HCT116 (cell line): Measurements from ENCODE around the gene RPS15A. TPM values are rescaled to one million over a fixed set of nuclear protein-coding genes. Genes with fewer than 3 reads are reported as not detected.
A peak's percentile ranks its signal among the peaks of the same experiment; 100 is the strongest.
"Not testable (repeated sequence)": the region's sequence is repeated elsewhere in the genome, so short reads cannot be mapped to it uniquely, and the experiment has no call there.

ENCODE experiments used
- ATAC-seq: fragments of 200-7000 bp; cut with Tn5 transposase; 2 replicates; pipeline ENCODE4 v1.9.1; 2020; ENCODE audit warnings: mild to moderate bottlenecking, moderate library complexity
- BruUV-seq: library from RNA; stranded (reverse); fragments of 400-500 nt; replicated peaks from 2 replicates; lab custom pipeline; 2021; lab: Mats Ljungman, UMichigan
- CTCF ChIA-PET: fragments of 300-600 bp; sonication (Branson Sonifier 250); formaldehyde crosslinking; loops from one replicate; lab custom pipeline; 2021; ENCODE audit warnings: antibody characterized with exemption; lab: Charles Lee
- POLR2A ChIA-PET: fragments of 300-600, 350-600 bp; sonication (Branson Sonifier 250); formaldehyde crosslinking; loops from one replicate; lab custom pipeline; 2021; ENCODE audit warnings: antibody characterized with exemption; lab: Charles Lee
- RAD21 ChIA-PET, 2 experiments: fragments of 300-600 bp; sonication (Branson Sonifier 250); formaldehyde crosslinking; loops; one replicate each; lab custom pipeline; 2023; ENCODE audit warnings: low total read pairs in 2 of 2; ENCODE audit not compliant: uncharacterized antibody in 2 of 2, unreplicated experiment in 2 of 2, low non-redundant PET in 1 of 2; lab: Charles Lee
- DNase-seq: peaks from one replicate; pipeline ENCODE4 v3.0.0-alpha.2; 2010; ENCODE audit warnings: low read depth, low spot score
- H2AFZ ChIP-seq: fragments of 200-600 bp; shearing (Covaris generic), sonication (generic); 2 replicates; pipeline ENCODE4 v1.6.1; 2017; ENCODE audit warnings: low read depth, mixed run types, mixed read lengths, antibody characterized with exemption, low read length; ENCODE audit not compliant: poor library complexity, severe bottlenecking
- H3K27ac ChIP-seq: 2 replicates; pipeline ENCODE4 v1.5.1; 2012; ENCODE audit warnings: low read depth, low read length
- H3K27me3 ChIP-seq: fragments of 200-600 bp; sonication (generic); 2 replicates; pipeline ENCODE4 v1.6.1; 2016; ENCODE audit warnings: mixed run types, low read length, mixed read lengths; ENCODE audit not compliant: insufficient read depth
- H3K36me3 ChIP-seq, 2 experiments: fragments of 200-500 bp in 1 of 2; fragments of 200-600 bp in 1 of 2; sonication (Bioruptor generic) in 1 of 2; sonication (generic) in 1 of 2; 2 replicates each; pipeline versions ENCODE4 v1.5.1 to v1.6.1; 2014 to 2016; ENCODE audit warnings: low read length in 2 of 2, inconsistent platforms in 1 of 2, mixed read lengths in 1 of 2, mixed run types in 1 of 2; ENCODE audit not compliant: insufficient read depth in 2 of 2, control insufficient read depth in 1 of 2
- H3K4me1 ChIP-seq, 2 experiments: fragments of 200-600 bp in 1 of 2; sonication (generic) in 1 of 2; 2 replicates each; pipeline versions ENCODE4 v1.5.1 to v1.6.1; 2012 to 2017; ENCODE audit warnings: low read length in 2 of 2, inconsistent platforms in 1 of 2, mild to moderate bottlenecking in 1 of 2, mixed read lengths in 1 of 2, mixed run types in 1 of 2, moderate library complexity in 1 of 2; ENCODE audit not compliant: insufficient read depth in 2 of 2, control insufficient read depth in 1 of 2
- H3K4me2 ChIP-seq: fragments of 200-600 bp; sonication (generic); 2 replicates; pipeline ENCODE4 v1.6.1; 2017; ENCODE audit warnings: mixed run types, low read length, mixed read lengths
- H3K4me3 ChIP-seq, 2 experiments: fragments of 200-600 bp in 1 of 2; sonication (generic) in 1 of 2; replicated peaks in 1 of 2; 2 replicates each; pipeline ENCODE4 v1.5.1; 2011 to 2016; ENCODE audit warnings: low read length in 2 of 2, control low read depth in 1 of 2, low read depth in 1 of 2, mild to moderate bottlenecking in 1 of 2, mixed read lengths in 1 of 2, mixed run types in 1 of 2
- H3K79me2 ChIP-seq: fragments of 200-600 bp; sonication (generic); 2 replicates; pipeline ENCODE4 v1.6.1; 2017; ENCODE audit warnings: mild to moderate bottlenecking, mixed run types, low read length, moderate library complexity, mixed read lengths; ENCODE audit not compliant: insufficient read depth
- H3K9ac ChIP-seq: fragments of 200-600 bp; sonication (generic); 2 replicates; pipeline ENCODE4 v1.6.1; 2016; ENCODE audit warnings: low read length, mixed read lengths
- H3K9me2 ChIP-seq: fragments of 200-600 bp; sonication (generic), shearing (Covaris generic); 2 replicates; pipeline ENCODE4 v1.6.1; 2017; ENCODE audit warnings: mixed run types, mild to moderate bottlenecking, moderate library complexity; ENCODE audit not compliant: insufficient read depth
- H3K9me3 ChIP-seq, 2 experiments: fragments of 200-500 bp in 1 of 2; fragments of 200-600 bp in 1 of 2; sonication (Bioruptor generic) in 1 of 2; sonication (generic) in 1 of 2; 2 replicates each; pipeline ENCODE4 v1.6.1; 2014 to 2017; ENCODE audit warnings: low read length in 2 of 2, mixed read lengths in 2 of 2, inconsistent platforms in 1 of 2, low read depth in 1 of 2, mild to moderate bottlenecking in 1 of 2, mixed run types in 1 of 2, moderate library complexity in 1 of 2; ENCODE audit not compliant: control insufficient read depth in 1 of 2, insufficient read depth in 1 of 2
- H4K20me1 ChIP-seq: fragments of 200-600 bp; sonication (generic), shearing (Covaris generic); 2 replicates; pipeline ENCODE4 v1.6.1; 2017; ENCODE audit warnings: mixed run types, mild to moderate bottlenecking, moderate library complexity; ENCODE audit not compliant: insufficient read depth
- RAD21 ChIP-seq: IDR thresholded peaks from 2 replicates; pipeline ENCODE4 v1.6.1; 2012; ENCODE audit warnings: low read depth, mild to moderate bottlenecking
- intact Hi-C: fragments of 100-400 bp; cut with micrococcal nuclease; formaldehyde crosslinking; loops from 2 replicates; pipeline ENCODE4 v1.10.0; 2022
- total RNA-seq: library from RNA; stranded (reverse); gene quantifications from one replicate; pipeline ENCODE4 v1.2.1, GENCODE V29; 2021; ENCODE audit not compliant: unreplicated experiment

Gene RPS15A
- total RNA-seq, 1 experiment from 2014 or later, result 1,686 TPM

DNA sequence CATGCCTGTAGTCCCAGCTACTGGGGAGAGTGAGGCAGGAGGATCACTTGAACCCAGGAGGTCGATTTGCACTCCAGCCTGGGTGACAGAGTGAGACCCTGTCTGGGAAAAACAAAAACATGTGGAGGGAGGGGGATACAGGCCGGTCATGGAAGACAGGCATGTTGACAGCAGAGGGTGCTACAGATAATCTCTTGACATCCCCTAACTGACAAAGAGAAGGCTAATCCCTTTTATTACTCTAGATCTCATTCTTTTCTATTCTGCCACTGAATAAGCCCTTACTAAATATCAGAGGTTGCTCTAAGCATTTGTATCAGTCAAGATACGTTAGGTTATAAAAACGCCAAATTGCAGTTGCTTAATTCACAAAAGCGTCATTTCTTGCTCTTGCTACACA lies 13.8 kb downstream of the RPS15A start:
- H3K9me2 ChIP-seq, H3K9me3 ChIP-seq, H2AFZ ChIP-seq, intact Hi-C loops, H3K4me1 ChIP-seq, BruUV-seq, H3K9ac ChIP-seq, H3K36me3 ChIP-seq, H4K20me1 ChIP-seq, H3K27me3 ChIP-seq, H3K79me2 ChIP-seq, ATAC-seq, H3K27ac ChIP-seq, H3K4me2 ChIP-seq, CTCF ChIA-PET, H3K4me3 ChIP-seq, POLR2A ChIA-PET, DNase-seq, RAD21 ChIA-PET: not testable (repeated sequence)
- peak; percentile 11; the same call in 1 of the 2 replicates for TF ChIP-seq RAD21

GRCh38 chr16:18774651-18775050 lies 15.5 kb downstream of the RPS15A start:
- H3K9me2 ChIP-seq, H4K20me1 ChIP-seq, H3K4me2 ChIP-seq, CTCF ChIA-PET, intact Hi-C loops, ATAC-seq, H3K4me3 ChIP-seq, H3K36me3 ChIP-seq, H3K9ac ChIP-seq, H3K9me3 ChIP-seq, H3K27ac ChIP-seq, H3K79me2 ChIP-seq, H3K4me1 ChIP-seq, H3K27me3 ChIP-seq, RAD21 ChIA-PET, H2AFZ ChIP-seq, BruUV-seq, DNase-seq, POLR2A ChIA-PET: not testable (repeated sequence)

GRCh38 chr16:18772171-18772570 lies 18.0 kb downstream of the RPS15A start:
- ATAC-seq, BruUV-seq, H3K9me2 ChIP-seq, CTCF ChIA-PET, H3K9me3 ChIP-seq, RAD21 ChIA-PET, intact Hi-C loops, H3K27me3 ChIP-seq, H3K4me2 ChIP-seq, H2AFZ ChIP-seq, POLR2A ChIA-PET, H3K79me2 ChIP-seq, H3K9ac ChIP-seq, H3K4me1 ChIP-seq, H4K20me1 ChIP-seq, H3K27ac ChIP-seq, H3K4me3 ChIP-seq, DNase-seq, H3K36me3 ChIP-seq: not testable (repeated sequence)

- CTCF ChIA-PET, result not testable (repeated sequence)
Measured at GRCh38 chr16:18770336-18770962, 19.7 kb downstream of the RPS15A start.

More at GRCh38 chr16:18770336-18770962, 19.7 kb downstream of the RPS15A start:
- H3K27me3 ChIP-seq, H3K4me3 ChIP-seq, H3K27ac ChIP-seq, H3K4me2 ChIP-seq, ATAC-seq, intact Hi-C loops, H3K36me3 ChIP-seq, H3K9ac ChIP-seq, H3K79me2 ChIP-seq, RAD21 ChIA-PET, POLR2A ChIA-PET, H4K20me1 ChIP-seq, DNase-seq, BruUV-seq, H3K4me1 ChIP-seq, H3K9me3 ChIP-seq, H3K9me2 ChIP-seq, H2AFZ ChIP-seq: not testable (repeated sequence)
